Raji (cell line): ENCODE data around the gene ANAPC5.
A peak's percentile ranks its signal among the peaks of the same experiment; 100 is the strongest.

Experiments used
- POLR2A ChIP-seq: IDR thresholded peaks from 2 replicates; pipeline ENCODE4 v1.6.1; 2011; ENCODE audit warnings: low read depth, low read length, control low read depth; ENCODE audit not compliant: insufficient read depth

ANAPC5 gene

GRCh38 chr12:121296618-121297434, 55.4 kb downstream of the ANAPC5 start, which contains the start of gene CAMKK2:
CAMKK2 (minus strand) TSS chr12:121296709; CDS start chr12:121274526, 22,183 bp downstream.
- TF ChIP-seq POLR2A: peak; percentile 79

GRCh38 chr12:121295746-121296617, 56.2 kb downstream of the ANAPC5 start:
- no peak; the same call in 1 of the 2 replicates for TF ChIP-seq POLR2A

GRCh38 chr12:121295116-121295745, 57.0 kb downstream of the ANAPC5 start:
- no peak; the same call in 1 of the 2 replicates for TF ChIP-seq POLR2A

GRCh38 chr12:121294151-121294889, 57.9 kb downstream of the ANAPC5 start:
- no peak for TF ChIP-seq POLR2A

GRCh38 chr12:121293603-121294002, 58.6 kb downstream of the ANAPC5 start:
- TF ChIP-seq POLR2A: no peak

- no peak for TF ChIP-seq POLR2A
Measured at GRCh38 chr12:121290410-121290809, 61.8 kb downstream of the ANAPC5 start.

GRCh38 chr12:121289962-121290361, 62.2 kb downstream of the ANAPC5 start:
- TF ChIP-seq POLR2A: no peak

GRCh38 chr12:121288986-121289385, 63.2 kb downstream of the ANAPC5 start:
- no peak for TF ChIP-seq POLR2A

- TF ChIP-seq POLR2A: no peak
Measured at GRCh38 chr12:121288158-121288845, 63.9 kb downstream of the ANAPC5 start.

GRCh38 chr12:121287267-121287954, 64.8 kb downstream of the ANAPC5 start:
- TF ChIP-seq POLR2A: no peak

GRCh38 chr12:121285856-121286255, 66.4 kb downstream of the ANAPC5 start:
- TF ChIP-seq POLR2A: no peak

- no peak for TF ChIP-seq POLR2A
Measured at GRCh38 chr12:121284551-121285390, 67.4 kb downstream of the ANAPC5 start.

- no peak for TF ChIP-seq POLR2A
Measured at GRCh38 chr12:121283841-121284240, 68.4 kb downstream of the ANAPC5 start.
